Natural killer cell (primary cell): ENCODE results near the gene IL11RA. TPM values are rescaled to one million over a fixed set of nuclear protein-coding genes. Genes with fewer than 3 reads are reported as not detected.

Experiments
- ATAC-seq, 3 donors: fragments of 150-1000 bp in 2 of 3; fragments of 200-7000 bp in 1 of 3; cut with Tn5 transposase; 1 replicate in 1 of 3; 2 replicates in 2 of 3; pipeline ENCODE4 v1.10.0; 2021; ENCODE audit warnings: mild to moderate bottlenecking in 2 of 3, moderate library complexity in 2 of 3
- DNase-seq, 2 donors: peaks; one replicate each; pipeline versions ENCODE4 v3.0.0 to v3.0.0-alpha.2; 2013 to 2021; ENCODE audit warnings: mixed read lengths in 1 of 2
- H3K27ac ChIP-seq: one replicate; pipeline ENCODE4 v1.5.1; 2013; ENCODE audit warnings: mild to moderate bottlenecking, low read length
- H3K27me3 ChIP-seq: one replicate; pipeline ENCODE4 v1.6.1; 2013; ENCODE audit warnings: low read length; ENCODE audit not compliant: control insufficient read depth, insufficient read depth
- H3K36me3 ChIP-seq: one replicate; pipeline ENCODE4 v1.6.1; 2013; ENCODE audit warnings: low read length; ENCODE audit not compliant: control insufficient read depth, insufficient read depth
- H3K4me1 ChIP-seq: one replicate; pipeline ENCODE4 v1.6.1; 2013; ENCODE audit warnings: low read length; ENCODE audit not compliant: control insufficient read depth, insufficient read depth
- H3K4me3 ChIP-seq: one replicate; pipeline ENCODE4 v1.5.1; 2013; ENCODE audit warnings: low read length
- H3K9me3 ChIP-seq: one replicate; pipeline ENCODE4 v1.6.1; 2013; ENCODE audit warnings: low read length; ENCODE audit not compliant: control insufficient read depth, insufficient read depth
- H3K27ac Mint-ChIP-seq, 2 donors: one replicate each; pipeline ENCODE4 v1.8.0; 2022; ENCODE audit warnings: mild to moderate bottlenecking in 2 of 2, mixed read lengths in 2 of 2, moderate library complexity in 1 of 2
- H3K27me3 Mint-ChIP-seq, 2 donors: one replicate each; pipeline ENCODE4 v1.8.0; 2022; ENCODE audit warnings: low read depth in 2 of 2, mixed read lengths in 2 of 2
- H3K36me3 Mint-ChIP-seq: one replicate; pipeline ENCODE4 v1.8.0; 2022; ENCODE audit warnings: mixed read lengths
- H3K4me1 Mint-ChIP-seq, 2 donors: one replicate each; pipeline ENCODE4 v1.8.0; 2022; ENCODE audit warnings: mixed read lengths in 2 of 2
- H3K4me3 Mint-ChIP-seq: one replicate; pipeline ENCODE4 v1.8.0; 2022; ENCODE audit warnings: mild to moderate bottlenecking, moderate library complexity, mixed read lengths
- H3K9me3 Mint-ChIP-seq, 2 donors: one replicate each; pipeline ENCODE4 v1.8.0; 2022; ENCODE audit warnings: mixed read lengths in 2 of 2
- WGBS: methylation state at CpG from one replicate; pipeline ENCODE4 v1.1.7; 2013; ENCODE audit warnings: missing lambda C conversion rate; ENCODE audit not compliant: insufficient coverage; 5-methylcytosine and 5-hydroxymethylcytosine counted together
- intact Hi-C: fragments of 100-400 bp; cut with micrococcal nuclease; formaldehyde crosslinking; loops from one replicate; pipeline ENCODE4 v1.14.2; 2022
- total RNA-seq, 4 donors: library from RNA; stranded (reverse); fragments of 120-200 nt in 1 of 4; gene quantifications; one replicate each; pipeline versions ENCODE4 v1.2.3 to v1.2.4, GENCODE V29; 2013 to 2022
- TF ChIP-seq, protein P1 (sequence below): fragments of 200-600 bp; IDR thresholded peaks from one replicate; pipeline ENCODE4 v1.8.0; 2022; ENCODE audit warnings: antibody characterized with exemption

IL11RA gene
- total RNA-seq, 3 donors from 2014 or later (not counting 1 experiment from before 2014, with no cell fraction given): 64.2 to 91.1 (median 66.1) TPM

DNA sequence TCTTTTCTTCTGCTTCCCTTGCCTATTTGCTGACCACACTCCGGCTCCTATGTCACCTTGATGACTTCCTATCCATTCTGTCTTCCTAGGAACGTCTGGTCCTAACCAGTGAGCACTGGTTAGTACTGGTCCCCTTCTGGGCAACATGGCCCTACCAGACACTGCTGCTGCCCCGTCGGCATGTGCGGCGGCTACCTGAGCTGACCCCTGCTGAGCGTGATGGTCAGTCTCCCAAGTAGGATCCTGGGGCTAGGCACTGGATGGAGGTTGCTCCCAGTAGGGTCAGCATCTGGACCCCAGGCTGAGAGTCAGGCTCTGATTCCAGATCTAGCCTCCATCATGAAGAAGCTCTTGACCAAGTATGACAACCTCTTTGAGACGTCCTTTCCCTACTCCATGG lies 3.3 kb upstream of the IL11RA start:
- H3K4me1 ChIP-seq: peaks cover 37% of the 10 kb centered on the region
- DNase-seq (no peak), ATAC-seq (no peak)
- H3K9me3 ChIP-seq: no peaks in the 10 kb centered on the region
- WGBS: 96% methylated on average over 8 of the region's 8 CpGs
- Mint-ChIP-seq H3K27ac (peak overlapping the region in 1 of 2 donors; percentile 89), H3K27me3 (no peaks in the 10 kb centered on the region), H3K4me1 (peaks cover 36 to 47% of the 10 kb centered on the region in 2 donors), H3K9me3 (no peaks in the 10 kb centered on the region), H3K4me3 (peak overlapping the region; percentile 58), H3K36me3 (no peaks in the 10 kb centered on the region)
- H3K36me3 ChIP-seq: peaks cover 25% of the 10 kb centered on the region
- no peak overlapping the region for H3K27ac ChIP-seq
- intact Hi-C loops: loop anchor here (5.0 kb wide), 1 partner anchor 36 kb away; the partner anchor contains the start of gene RPP25L
- no peaks in the 10 kb centered on the region for H3K27me3 ChIP-seq
- TF ChIP-seq, protein P1, sequence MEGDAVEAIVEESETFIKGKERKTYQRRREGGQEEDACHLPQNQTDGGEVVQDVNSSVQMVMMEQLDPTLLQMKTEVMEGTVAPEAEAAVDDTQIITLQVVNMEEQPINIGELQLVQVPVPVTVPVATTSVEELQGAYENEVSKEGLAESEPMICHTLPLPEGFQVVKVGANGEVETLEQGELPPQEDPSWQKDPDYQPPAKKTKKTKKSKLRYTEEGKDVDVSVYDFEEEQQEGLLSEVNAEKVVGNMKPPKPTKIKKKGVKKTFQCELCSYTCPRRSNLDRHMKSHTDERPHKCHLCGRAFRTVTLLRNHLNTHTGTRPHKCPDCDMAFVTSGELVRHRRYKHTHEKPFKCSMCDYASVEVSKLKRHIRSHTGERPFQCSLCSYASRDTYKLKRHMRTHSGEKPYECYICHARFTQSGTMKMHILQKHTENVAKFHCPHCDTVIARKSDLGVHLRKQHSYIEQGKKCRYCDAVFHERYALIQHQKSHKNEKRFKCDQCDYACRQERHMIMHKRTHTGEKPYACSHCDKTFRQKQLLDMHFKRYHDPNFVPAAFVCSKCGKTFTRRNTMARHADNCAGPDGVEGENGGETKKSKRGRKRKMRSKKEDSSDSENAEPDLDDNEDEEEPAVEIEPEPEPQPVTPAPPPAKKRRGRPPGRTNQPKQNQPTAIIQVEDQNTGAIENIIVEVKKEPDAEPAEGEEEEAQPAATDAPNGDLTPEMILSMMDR: no peak
- no peak overlapping the region for H3K4me3 ChIP-seq

DNA sequence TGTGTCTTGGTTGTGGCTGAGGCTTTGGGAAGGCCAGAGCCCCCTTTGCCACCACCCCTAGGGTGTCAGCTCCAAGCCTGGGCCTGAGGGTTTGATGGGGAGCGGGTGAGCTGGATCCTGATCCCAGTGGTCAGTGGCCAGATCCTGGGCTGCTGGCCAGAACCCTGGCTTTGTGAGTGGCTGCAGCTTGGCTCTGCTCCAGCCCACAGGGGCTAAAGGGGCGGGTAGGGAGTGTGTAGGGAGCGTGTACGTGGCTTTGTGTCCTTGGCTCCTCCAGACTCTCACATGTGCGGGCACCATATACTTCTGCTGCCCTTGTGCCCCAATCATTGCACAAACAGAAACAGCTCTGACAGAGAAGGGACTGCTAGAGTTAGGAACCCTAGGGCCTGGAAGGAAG lies 1.2 kb upstream of the IL11RA start:
- intact Hi-C loops: no loop called here
- H3K9me3 ChIP-seq: no peaks in the 10 kb centered on the region
- TF ChIP-seq, protein P1: no peak
- no peak overlapping the region for H3K27ac ChIP-seq
- H3K36me3 ChIP-seq: peaks cover 25% of the 10 kb centered on the region
- H3K27me3 ChIP-seq: no peaks in the 10 kb centered on the region
- DNase-seq (no peak), ATAC-seq (no peak)
- H3K4me1 ChIP-seq: peaks cover 37% of the 10 kb centered on the region
- WGBS: 97% methylated on average over 3 of the region's 5 CpGs
- Mint-ChIP-seq H3K27me3 (no peaks in the 10 kb centered on the region), H3K9me3 (no peaks in the 10 kb centered on the region), H3K4me3 (no peak overlapping the region), H3K27ac (no peak overlapping the region), H3K36me3 (no peaks in the 10 kb centered on the region), H3K4me1 (peaks cover 40 to 47% of the 10 kb centered on the region in 2 donors)
- H3K4me3 ChIP-seq: no peak overlapping the region

DNA sequence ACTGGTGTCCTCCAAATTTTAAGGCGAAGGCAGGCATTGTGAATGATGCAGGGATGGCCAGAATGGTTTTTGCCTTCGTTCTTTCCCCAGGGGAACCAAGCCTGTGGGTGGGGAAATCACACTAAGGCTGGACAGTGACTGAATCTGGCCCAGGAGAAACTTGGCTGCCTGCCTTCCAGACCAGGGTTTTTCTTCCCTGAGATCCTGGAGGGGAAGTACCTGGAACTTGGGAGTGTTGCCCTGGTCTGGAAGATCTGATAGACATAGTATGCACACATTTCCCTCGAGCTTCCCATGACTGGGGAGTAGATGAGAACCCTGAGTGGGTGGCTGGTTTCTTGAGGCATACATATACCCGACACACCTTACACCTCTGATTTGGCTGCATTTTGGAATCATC lies 664 bp upstream of the IL11RA start:
- no peak for ATAC-seq
- no peak overlapping the region for H3K4me3 ChIP-seq
- peaks cover 32% of the 10 kb centered on the region for H3K4me1 ChIP-seq
- Mint-ChIP-seq H3K36me3 (no peaks in the 10 kb centered on the region), H3K9me3 (no peaks in the 10 kb centered on the region), H3K4me3 (no peak overlapping the region), H3K4me1 (peaks cover 37 to 44% of the 10 kb centered on the region in 2 donors), H3K27me3 (no peaks in the 10 kb centered on the region), H3K27ac (peak overlapping the region in 1 of 2 donors; percentile 83)
- intact Hi-C loops: no loop called here
- no peaks in the 10 kb centered on the region for H3K9me3 ChIP-seq
- H3K27ac ChIP-seq: no peak overlapping the region
- WGBS: 85% methylated on average over 3 of the region's 4 CpGs
- no peaks in the 10 kb centered on the region for H3K27me3 ChIP-seq
- H3K36me3 ChIP-seq: peaks cover 25% of the 10 kb centered on the region
- DNase-seq: no peak
- TF ChIP-seq, protein P1: no peak

DNA sequence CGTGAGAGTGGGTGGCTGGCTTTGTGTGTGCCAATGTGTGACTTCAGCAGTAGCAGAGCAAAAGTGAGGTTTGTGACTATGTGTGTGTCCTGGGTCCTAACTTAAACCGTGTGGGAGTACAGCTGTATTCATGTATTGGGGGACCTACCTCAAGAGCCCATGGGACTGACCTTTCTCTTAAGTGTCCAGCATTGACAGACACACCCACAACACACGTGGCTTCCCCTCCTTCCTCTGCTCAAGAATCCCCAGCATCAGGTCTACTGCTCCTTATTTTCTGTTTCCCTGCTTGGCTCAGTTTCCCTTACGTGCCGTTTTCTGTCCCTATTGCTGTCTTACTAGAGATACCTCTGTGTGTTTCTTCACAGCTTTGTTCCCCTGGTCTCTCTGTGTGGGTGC lies 616 bp downstream of the IL11RA start:
- WGBS: 64% methylated on average over 5 of the region's 5 CpGs
- peak overlapping the region in 1 of 2 donors; percentile 83 for H3K27ac Mint-ChIP-seq
- H3K4me3 ChIP-seq: no peak overlapping the region
- TF ChIP-seq, protein P1: no peak
- H3K9me3 ChIP-seq: no peaks in the 10 kb centered on the region
- peaks cover 31 to 33% of the 10 kb centered on the region in 2 donors for H3K4me1 Mint-ChIP-seq
- no peak overlapping the region for H3K4me3 Mint-ChIP-seq
- H3K36me3 Mint-ChIP-seq: no peaks in the 10 kb centered on the region
- no peak overlapping the region for H3K27ac ChIP-seq
- ATAC-seq: no peak
- H3K27me3 Mint-ChIP-seq: no peaks in the 10 kb centered on the region
- H3K9me3 Mint-ChIP-seq: no peaks in the 10 kb centered on the region
- H3K4me1 ChIP-seq: peaks cover 24% of the 10 kb centered on the region
- peaks cover 25% of the 10 kb centered on the region for H3K36me3 ChIP-seq
- no peak for DNase-seq
- H3K27me3 ChIP-seq: no peaks in the 10 kb centered on the region
- intact Hi-C loops: no loop called here
